GM12801 (cell line): ENCODE measurements around the gene LIN9.

Experiments
- CTCF ChIP-seq: IDR thresholded peaks from one replicate; pipeline ENCODE4 v1.5.1; 2011; ENCODE audit warnings: control low read depth; ENCODE audit not compliant: insufficient read length; ENCODE audit errors: extremely low read depth

LIN9 gene

GRCh38 chr1:226312065-226312464 lies 3.1 kb upstream of the LIN9 start:
- no peak for TF ChIP-seq CTCF

GRCh38 chr1:226311376-226311775 lies 2.4 kb upstream of the LIN9 start:
- no peak for TF ChIP-seq CTCF

- no peak for TF ChIP-seq CTCF
These were observed 1.8 kb upstream of the LIN9 start for GRCh38 chr1:226310637-226311195.

GRCh38 chr1:226310245-226310540 lies 1.2 kb upstream of the LIN9 start:
- TF ChIP-seq CTCF = no peak

- TF ChIP-seq CTCF = no peak
These were observed 657 bp upstream of the LIN9 start for GRCh38 chr1:226309398-226310244.

- TF ChIP-seq CTCF = no peak
These were observed 720 bp downstream of the LIN9 start for GRCh38 chr1:226308166-226308722.

- no peak for TF ChIP-seq CTCF
These were observed 2.5 kb downstream of the LIN9 start for GRCh38 chr1:226306425-226306824.
